Keratinocyte (primary cell): ENCODE results near the gene LLCFC1. TPM values are rescaled to one million over a fixed set of nuclear protein-coding genes. Genes with fewer than 3 reads are reported as not detected.

Experiments
- DNase-seq: peaks from one replicate; pipeline ENCODE4 v3.0.0-alpha.2; 2011; ENCODE audit warnings: low read depth, missing footprints, low spot score
- FAIRE-seq: peaks from 2 replicates; lab custom pipeline; 2011; peaks lifted over from hg19 to GRCh38; lab: Jason Lieb, UNC
- H2AFZ ChIP-seq: 2 replicates; pipeline ENCODE4 v1.6.0; 2012; ENCODE audit warnings: low read length, control low read depth, inconsistent platforms; ENCODE audit not compliant: control insufficient read depth
- H3K27ac ChIP-seq: 2 replicates; pipeline ENCODE4 v1.5.1; 2011; ENCODE audit warnings: low read length; ENCODE audit not compliant: control insufficient read depth, insufficient read depth
- H3K27me3 ChIP-seq: 3 replicates; pipeline ENCODE4 v1.6.0; 2011; ENCODE audit warnings: low read length; ENCODE audit not compliant: control insufficient read depth, insufficient read depth; ENCODE audit errors: extremely low read depth
- H3K36me3 ChIP-seq, 2 experiments: 2 replicates in 1 of 2; 3 replicates in 1 of 2; pipeline ENCODE4 v1.5.1; 2011; ENCODE audit warnings: low read length in 2 of 2, mild to moderate bottlenecking in 1 of 2; ENCODE audit not compliant: control insufficient read depth in 2 of 2, insufficient read depth in 2 of 2; ENCODE audit errors: extremely low read depth in 1 of 2
- H3K4me1 ChIP-seq: 3 replicates; pipeline ENCODE4 v1.5.1; 2011; ENCODE audit warnings: low read length; ENCODE audit not compliant: control insufficient read depth, insufficient read depth; ENCODE audit errors: extremely low read depth
- H3K4me2 ChIP-seq: 3 replicates; pipeline ENCODE4 v1.6.0; 2011; ENCODE audit warnings: low read depth, low read length; ENCODE audit not compliant: control insufficient read depth, insufficient read depth; ENCODE audit errors: extremely low read depth
- H3K4me3 ChIP-seq, 3 experiments: fragments of 200-600 bp in 1 of 3; sonication (generic) in 1 of 3; 2 replicates in 2 of 3; 3 replicates in 1 of 3; pipeline ENCODE4 v1.5.1; 2011 to 2016; ENCODE audit warnings: low read length in 3 of 3, mild to moderate bottlenecking in 3 of 3, control low read depth in 2 of 3, inconsistent platforms in 1 of 3, low read depth in 1 of 3, mixed read lengths in 1 of 3, mixed run types in 1 of 3, moderate library complexity in 1 of 3; ENCODE audit not compliant: control insufficient read depth in 2 of 3, insufficient read depth in 2 of 3; ENCODE audit errors: extremely low read depth in 1 of 3
- H3K79me2 ChIP-seq: 2 replicates; pipeline ENCODE4 v1.6.0; 2012; ENCODE audit warnings: low read length; ENCODE audit not compliant: control insufficient read depth, insufficient read depth
- H3K9ac ChIP-seq: 3 replicates; pipeline ENCODE4 v1.6.0; 2011; ENCODE audit warnings: low read length; ENCODE audit not compliant: control insufficient read depth, insufficient read depth; ENCODE audit errors: extremely low read depth
- H3K9me1 ChIP-seq: 3 replicates; pipeline ENCODE4 v1.6.0; 2011; ENCODE audit warnings: low read length; ENCODE audit not compliant: control insufficient read depth, insufficient read depth; ENCODE audit errors: extremely low read depth
- H3K9me3 ChIP-seq: 2 replicates; pipeline ENCODE4 v1.5.1; 2012; ENCODE audit warnings: low read depth, low read length; ENCODE audit not compliant: control insufficient read depth
- H4K20me1 ChIP-seq: 3 replicates; pipeline ENCODE4 v1.6.0; 2011; ENCODE audit warnings: low read length; ENCODE audit not compliant: control insufficient read depth, insufficient read depth; ENCODE audit errors: extremely low read depth
- CTCF ChIP-seq, 3 experiments: IDR thresholded peaks in 1 of 3; conservative IDR thresholded peaks in 1 of 3; optimal IDR thresholded peaks in 1 of 3; 2 replicates in 2 of 3; 3 replicates in 1 of 3; pipeline versions ENCODE3 to v1.5.1; 2011; ENCODE audit warnings: low read length in 3 of 3, mild to moderate bottlenecking in 3 of 3, moderate library complexity in 2 of 3, control low read depth in 1 of 3, inconsistent platforms in 1 of 3; ENCODE audit not compliant: insufficient read depth in 2 of 3; ENCODE audit errors: extremely low read depth in 1 of 3
- EZH2 ChIP-seq: IDR thresholded peaks from one replicate; pipeline ENCODE4 v1.6.1; 2012; ENCODE audit warnings: inconsistent platforms, mild to moderate bottlenecking, low read length, moderate library complexity
- dilution Hi-C: fragments of 300-500 bp; cut with MboI; formaldehyde crosslinking; loops from one replicate; pipeline ENCODE4 v1.7.0; 2020; ENCODE audit warnings: low sequenced_read_pairs; ENCODE audit not compliant: extremely low pct_ligation_motif_present
- polyA plus RNA-seq, 5 experiments: library from polyadenylated mRNA; depleted of rRNA in 3 of 5; stranded (reverse) in 3 of 5; stranded (forward) in 1 of 5; unstranded in 1 of 5; fragments of >200 nt; gene quantifications; 1 replicate in 1 of 5; 2 replicates in 3 of 5; 3 replicates in 1 of 5; pipeline versions ENCODE4 v1.2.1 to v1.2.3, GENCODE V29; 2011 to 2012; ENCODE audit warnings: missing spikeins in 2 of 5, low read depth in 1 of 5, low replicate concordance in 1 of 5

The LLCFC1 gene
- polyA plus RNA-seq, 1 donor (not counting 4 experiments of a cell fraction or from before 2014, with no cell fraction given): not detected

- Histone ChIP-seq H3K36me3 (no peaks in the 10 kb centered on the region), H2AFZ (no peak overlapping the region), H3K9ac (no peak overlapping the region), H3K4me2 (no peak overlapping the region), H3K79me2 (no peaks in the 10 kb centered on the region), H3K4me1 (peaks cover 13% of the 10 kb centered on the region), H3K4me3 (no peak overlapping the region), H3K9me3 (no peaks in the 10 kb centered on the region), H4K20me1 (no peaks in the 10 kb centered on the region), H3K9me1 (no peaks in the 10 kb centered on the region), H3K27me3 (no peaks in the 10 kb centered on the region), H3K27ac (no peak overlapping the region)
- TF ChIP-seq EZH2 (no peak), CTCF (optimal IDR thresholded peaks at IDR 0.05 in 1 of 3, IDR thresholded peaks at IDR 0.05 in 1 of 3, conservative IDR thresholded peaks at IDR 0.05 in 1 of 3; ENCODE audit: extremely low read depth in 1 of 3, insufficient read depth in 2 of 3, low read length in 3 of 3) (no peak)
- no peak for FAIRE-seq
- DNase-seq: no peak
- dilution Hi-C loops: no loop called here
Measured at GRCh38 chr7:142941541-142941940, 2.3 kb downstream of the LLCFC1 start.

- H3K9me1 ChIP-seq: no peaks in the 10 kb centered on the region
- dilution Hi-C loops: no loop called here
- TF ChIP-seq EZH2: no peak
- TF ChIP-seq CTCF (optimal IDR thresholded peaks at IDR 0.05 in 1 of 3, IDR thresholded peaks at IDR 0.05 in 1 of 3, conservative IDR thresholded peaks at IDR 0.05 in 1 of 3; ENCODE audit: extremely low read depth in 1 of 3, insufficient read depth in 2 of 3, low read length in 3 of 3): no peak
- no peaks in the 10 kb centered on the region for H3K36me3 ChIP-seq
- no peak for FAIRE-seq
- H3K27me3 ChIP-seq: no peaks in the 10 kb centered on the region
- no peaks in the 10 kb centered on the region for H4K20me1 ChIP-seq
- no peak overlapping the region for H3K27ac ChIP-seq
- H3K79me2 ChIP-seq: no peaks in the 10 kb centered on the region
- peaks cover 13% of the 10 kb centered on the region for H3K4me1 ChIP-seq
- no peak for DNase-seq
- no peak overlapping the region for H3K4me2 ChIP-seq
- no peak overlapping the region for H2AFZ ChIP-seq
- H3K9ac ChIP-seq: no peak overlapping the region
- H3K9me3 ChIP-seq: no peaks in the 10 kb centered on the region
- H3K4me3 ChIP-seq: no peak overlapping the region
Measured at GRCh38 chr7:142942746-142943145, 3.5 kb downstream of the LLCFC1 start.
